GM12801 (cell line): ENCODE data around the gene SETBP1.

ENCODE experiments used
- CTCF ChIP-seq: IDR thresholded peaks from one replicate; pipeline ENCODE4 v1.5.1; 2011; ENCODE audit warnings: control low read depth; ENCODE audit not compliant: insufficient read length; ENCODE audit errors: extremely low read depth

The SETBP1 gene

DNA sequence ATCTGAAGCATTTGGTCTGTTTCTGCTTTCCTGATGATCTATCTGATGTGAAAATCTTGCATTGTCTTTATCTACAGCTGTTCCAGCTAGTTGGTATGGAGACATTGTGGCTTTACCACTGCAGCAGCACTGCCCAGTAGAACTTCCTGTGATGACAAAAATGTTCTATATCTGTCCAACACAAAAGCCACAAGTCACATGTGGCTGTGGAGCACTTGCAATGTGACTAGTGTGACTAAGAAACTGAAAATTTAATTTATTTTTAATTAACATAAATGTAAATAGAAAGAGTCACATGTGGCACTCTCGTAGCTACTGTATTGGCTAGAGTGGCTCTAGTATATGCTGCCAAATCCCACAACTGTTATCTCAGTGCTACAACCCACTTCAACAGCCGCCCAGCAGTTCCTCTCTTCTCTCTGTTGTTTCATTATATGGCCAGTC lies 425.7 kb downstream of the SETBP1 start:
- no peak for TF ChIP-seq CTCF

GRCh38 chr18:45107425-45107824 lies 426.7 kb downstream of the SETBP1 start:
- no peak for TF ChIP-seq CTCF

GRCh38 chr18:45108754-45109153 lies 428.1 kb downstream of the SETBP1 start:
- no peak for TF ChIP-seq CTCF

GRCh38 chr18:45109271-45109670 lies 428.6 kb downstream of the SETBP1 start:
- TF ChIP-seq CTCF: no peak

- no peak for TF ChIP-seq CTCF
Observed at GRCh38 chr18:45109706-45110105, 429.0 kb downstream of the SETBP1 start.

DNA sequence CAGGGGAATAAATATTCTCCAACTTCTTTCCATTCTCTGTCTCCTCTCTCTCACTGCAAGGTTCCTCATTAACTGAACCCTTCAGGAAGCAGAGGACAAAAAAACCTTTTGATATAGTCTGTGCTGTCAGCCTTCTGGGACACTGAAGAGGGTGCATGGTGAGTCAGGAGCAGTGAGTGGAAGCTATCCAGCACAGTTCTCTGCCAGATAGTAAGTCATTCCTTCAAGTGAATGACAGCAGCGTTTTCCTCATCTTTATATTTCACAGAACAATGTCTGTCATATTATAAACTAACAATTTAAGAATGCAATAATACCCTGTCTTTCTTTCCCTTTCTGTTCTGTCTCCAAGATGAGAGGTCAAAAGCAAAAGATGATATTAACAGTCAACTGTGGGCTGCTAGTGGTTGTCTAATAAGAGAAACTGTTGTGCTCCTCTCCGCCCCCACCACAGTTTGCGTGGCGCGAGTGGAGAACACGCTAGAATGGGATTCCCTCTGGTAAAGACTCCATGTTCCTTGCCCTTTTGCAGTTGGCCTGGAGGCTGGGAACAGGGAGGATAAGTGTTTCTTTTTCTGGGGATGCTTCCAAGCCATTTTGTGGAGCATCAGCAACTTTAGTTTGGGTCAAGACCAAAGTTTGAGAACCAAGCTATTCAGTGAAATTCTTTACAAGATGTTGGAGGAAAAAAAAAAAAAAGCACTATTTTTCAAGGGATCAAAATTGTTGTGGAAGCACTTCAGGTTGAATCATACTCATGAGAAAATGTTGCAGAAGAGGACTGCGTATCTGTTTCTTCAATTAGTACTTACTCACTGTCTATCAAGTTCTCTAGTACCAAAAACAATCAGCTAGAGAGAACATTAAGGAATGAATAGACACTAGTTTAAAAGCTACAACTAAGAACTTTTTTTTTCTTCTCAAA lies 430.2 kb downstream of the SETBP1 start:
- no peak for TF ChIP-seq CTCF

- no peak for TF ChIP-seq CTCF
Observed at GRCh38 chr18:45111502-45111848, 430.8 kb downstream of the SETBP1 start.
